ENCODE data around the gene RHOV.

GRCh38 chr15:40829115-40829514 lies 44.9 kb downstream of the RHOV start:
- TF ChIP-seq POLR2AphosphoS5 (IDR thresholded peaks at IDR 0.05; ENCODE audit: borderline replicate concordance, low read depth, low read length) (no peak), EZH2 (IDR thresholded peaks at IDR 0.05) (no peak)

Data from SK-N-MC (cell line).